Retina (tissue), 1 donor: ENCODE results near the gene ZNF10.
A peak's percentile ranks its signal among the peaks of the same experiment; 100 is the strongest.

Source experiments
- DNase-seq: peaks from one replicate; pipeline ENCODE4 v3.0.0-alpha.2; 2016

ZNF10 gene

GRCh38 chr12:133202493-133203343 is 72.3 kb downstream of the ZNF10 start:
- no peak for DNase-seq

GRCh38 chr12:133203344-133204263 is 73.2 kb downstream of the ZNF10 start:
- DNase-seq: peak; percentile 6

- no peak for DNase-seq
Observed at GRCh38 chr12:133204264-133204603, 73.8 kb downstream of the ZNF10 start.

- DNase-seq: no peak
Observed at GRCh38 chr12:133206390-133206789, 76.0 kb downstream of the ZNF10 start.
